Endothelial cell of umbilical vein (primary cell): Measurements from ENCODE around the gene UBA5. TPM values are rescaled to one million over a fixed set of nuclear protein-coding genes. Genes with fewer than 3 reads are reported as not detected.

ENCODE experiments used
- BruUV-seq: library from RNA; stranded (reverse); fragments of 400-500 nt; replicated peaks from 2 replicates; lab custom pipeline; 2021; lab: Mats Ljungman, UMichigan
- CTCF ChIA-PET: fragments of 300-600, 350-600 bp; sonication (Branson Sonifier 250); formaldehyde crosslinking; loops from one replicate; lab custom pipeline; 2021; ENCODE audit warnings: antibody characterized with exemption, inconsistent platforms; lab: Charles Lee
- POLR2A ChIA-PET: fragments of 300-600, 350-600 bp; sonication (Branson Sonifier 250); formaldehyde crosslinking; loops from one replicate; lab custom pipeline; 2021; ENCODE audit warnings: antibody characterized with exemption, inconsistent platforms; lab: Charles Lee
- DNase-seq: peaks from one replicate; pipeline ENCODE4 v3.0.0-alpha.2; 2011; ENCODE audit warnings: low read depth, low spot score
- FAIRE-seq: peaks from 2 replicates; lab custom pipeline; 2011; peaks lifted over from hg19 to GRCh38; lab: Jason Lieb, UNC
- H2AFZ ChIP-seq: 2 replicates; pipeline ENCODE4 v1.6.0; 2012; ENCODE audit warnings: low read depth, low read length, control low read depth, inconsistent platforms
- H3K27ac ChIP-seq: 2 replicates; pipeline ENCODE4 v1.5.1; 2011; ENCODE audit warnings: low read depth, mild to moderate bottlenecking, control low read depth, low read length, moderate library complexity; ENCODE audit not compliant: insufficient read depth
- H3K27me3 ChIP-seq, 2 experiments: 2 replicates each; pipeline versions ENCODE4 v1.6.0 to v1.6.1; 2011; ENCODE audit warnings: low read length in 2 of 2, mixed read lengths in 1 of 2; ENCODE audit not compliant: control insufficient read depth in 2 of 2, insufficient read depth in 2 of 2
- H3K36me3 ChIP-seq, 2 experiments: 2 replicates in 1 of 2; 3 replicates in 1 of 2; pipeline ENCODE4 v1.5.1; 2011; ENCODE audit warnings: low read length in 2 of 2, mild to moderate bottlenecking in 1 of 2, moderate library complexity in 1 of 2; ENCODE audit not compliant: control insufficient read depth in 2 of 2, insufficient read depth in 2 of 2; ENCODE audit errors: extremely low read depth in 1 of 2
- H3K4me1 ChIP-seq: 3 replicates; pipeline ENCODE4 v1.5.1; 2011; ENCODE audit warnings: mild to moderate bottlenecking, low read length; ENCODE audit not compliant: control insufficient read depth, insufficient read depth; ENCODE audit errors: extremely low read depth
- H3K4me2 ChIP-seq: 2 replicates; pipeline ENCODE4 v1.6.1; 2011; ENCODE audit warnings: low read length, control low read depth, mixed read lengths; ENCODE audit not compliant: insufficient read depth
- H3K4me3 ChIP-seq, 3 experiments: fragments of 200-600 bp in 1 of 3; sonication (generic), shearing (Covaris generic) in 1 of 3; replicated peaks in 1 of 3; 2 replicates each; pipeline ENCODE4 v1.5.1; 2011 to 2016; ENCODE audit warnings: control low read depth in 3 of 3, low read length in 3 of 3, mild to moderate bottlenecking in 2 of 3, inconsistent platforms in 1 of 3, low read depth in 1 of 3, moderate library complexity in 1 of 3; ENCODE audit not compliant: insufficient read depth in 1 of 3
- H3K79me2 ChIP-seq: 2 replicates; pipeline ENCODE4 v1.6.0; 2012; ENCODE audit warnings: low read length, inconsistent platforms; ENCODE audit not compliant: control insufficient read depth, insufficient read depth
- H3K9ac ChIP-seq: replicated peaks from 2 replicates; pipeline ENCODE3; 2011; ENCODE audit warnings: low read length, control low read depth; ENCODE audit not compliant: insufficient read depth; ENCODE audit errors: extremely low read depth
- H3K9me1 ChIP-seq: replicated peaks from 3 replicates; pipeline ENCODE4 v1.6.0; 2011; ENCODE audit warnings: mild to moderate bottlenecking, low read length; ENCODE audit not compliant: control insufficient read depth, insufficient read depth; ENCODE audit errors: extremely low read depth
- H3K9me3 ChIP-seq: replicated peaks from 2 replicates; pipeline ENCODE4 v1.5.1; 2012; ENCODE audit warnings: low read length, inconsistent platforms; ENCODE audit not compliant: control insufficient read depth, insufficient read depth
- H4K20me1 ChIP-seq: replicated peaks from 2 replicates; pipeline ENCODE3; 2011; ENCODE audit warnings: mild to moderate bottlenecking, low read length; ENCODE audit not compliant: control insufficient read depth, insufficient read depth; ENCODE audit errors: extremely low read depth
- CTCF ChIP-seq, 2 donors: IDR thresholded peaks; 1 replicate in 1 of 2; 2 replicates in 1 of 2; pipeline ENCODE4 v1.5.1; 2011; ENCODE audit warnings: low read length in 2 of 2, mild to moderate bottlenecking in 2 of 2, moderate library complexity in 2 of 2, control low read depth in 1 of 2, inconsistent platforms in 1 of 2, low read depth in 1 of 2; ENCODE audit not compliant: insufficient read depth in 1 of 2; ENCODE audit errors: extremely low read depth in 1 of 2
- EZH2 ChIP-seq: IDR thresholded peaks from 2 replicates; pipeline ENCODE4 v1.6.1; 2012; ENCODE audit warnings: borderline replicate concordance, low read depth, mild to moderate bottlenecking, moderate library complexity, low read length, inconsistent platforms; ENCODE audit not compliant: severe bottlenecking
- FOS ChIP-seq: IDR thresholded peaks from 2 replicates; pipeline ENCODE4 v1.6.1; 2011; ENCODE audit warnings: mild to moderate bottlenecking, low read length, moderate library complexity, borderline replicate concordance; ENCODE audit not compliant: insufficient read depth
- GATA2 ChIP-seq: IDR thresholded peaks from 2 replicates; pipeline ENCODE4 v1.7.0; 2011; ENCODE audit warnings: low read depth, mild to moderate bottlenecking, moderate library complexity, mixed read lengths, low read length; ENCODE audit not compliant: insufficient read length, insufficient read depth
- JUN ChIP-seq: IDR thresholded peaks from 2 replicates; pipeline ENCODE4 v1.6.1; 2011; ENCODE audit warnings: borderline replicate concordance, low read depth; ENCODE audit not compliant: insufficient read length, insufficient read depth
- MAX ChIP-seq: IDR thresholded peaks from 2 replicates; pipeline ENCODE4 v1.6.1; 2011; ENCODE audit not compliant: insufficient read depth, insufficient read length
- MYC ChIP-seq: IDR thresholded peaks from one replicate; pipeline ENCODE4 v1.6.1; 2011; ENCODE audit warnings: mild to moderate bottlenecking, low read depth, low read length
- POLR2A ChIP-seq: IDR thresholded peaks from 2 replicates; pipeline ENCODE4 v1.6.1; 2012; ENCODE audit warnings: low read depth, mild to moderate bottlenecking, control low read depth, low read length
- POLR2AphosphoS5 ChIP-seq: IDR thresholded peaks from 2 replicates; pipeline ENCODE4 v1.6.1; 2012; ENCODE audit warnings: low read depth, mild to moderate bottlenecking, control low read depth, low read length, moderate library complexity; ENCODE audit not compliant: insufficient read depth
- dilution Hi-C: fragments of 300-500 bp; cut with MboI; formaldehyde crosslinking; loops from one replicate; pipeline ENCODE4 v1.15.0; 2019; ENCODE audit warnings: low sequenced_read_pairs; ENCODE audit not compliant: extremely low pct_ligation_motif_present
- intact Hi-C: fragments of 100-400 bp; cut with micrococcal nuclease; formaldehyde crosslinking; loops from one replicate; pipeline ENCODE4 v1.10.0; 2022
- polyA plus RNA-seq, 4 experiments: library from polyadenylated mRNA; depleted of rRNA in 3 of 4; stranded (reverse) in 3 of 4; unstranded in 1 of 4; fragments of >200 nt; gene quantifications; 2 replicates each; pipeline versions ENCODE4 v1.2.1 to v1.2.3, GENCODE V29; 2011 to 2012; ENCODE audit warnings: missing spikeins in 1 of 4
- total RNA-seq: library from RNA; stranded (reverse); gene quantifications from 2 replicates; pipeline ENCODE4 v1.2.3, GENCODE V29; 2021

UBA5 gene
- total and polyA plus RNA-seq, 2 donors (not counting 3 experiments of a cell fraction or from before 2014, with no cell fraction given) = 19.7 to 38.1 TPM

DNA sequence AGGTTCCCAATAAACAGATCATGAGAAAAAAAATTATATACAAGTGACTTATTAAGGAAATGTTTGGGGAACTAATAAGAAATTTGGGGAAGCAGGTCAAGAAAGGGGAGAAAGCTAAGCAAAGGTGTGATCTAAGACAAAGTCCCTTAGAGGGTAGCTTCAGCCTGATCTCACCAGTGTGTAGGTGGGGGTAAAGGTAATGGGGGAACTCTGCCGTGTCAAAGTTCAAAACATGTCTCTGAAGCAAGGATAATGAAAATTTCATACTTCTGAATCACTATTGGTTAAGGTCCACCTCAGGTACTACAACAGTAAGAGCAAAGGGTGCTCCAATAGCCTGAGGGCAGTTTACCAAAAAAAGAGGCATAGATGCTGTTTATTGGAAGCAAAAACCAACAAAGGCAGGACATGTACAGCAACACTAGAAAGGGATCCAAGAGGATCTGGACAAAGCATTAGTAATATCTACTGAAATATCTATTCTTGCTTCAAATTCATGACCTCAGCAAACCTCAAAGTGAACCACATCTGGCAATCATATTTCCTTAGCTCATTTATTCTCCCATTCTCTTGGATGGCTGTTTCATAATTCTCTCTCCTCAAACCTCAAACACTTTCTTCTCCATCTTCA lies 7.4 kb upstream of the UBA5 start:
- CTCF ChIA-PET = interaction anchor here (0.6 to 3.0 kb wide), 5 partner anchors 8 to 132 kb away, joined by 3 to 9 read pairs (median 3); no protein-coding TSS in a partner anchor
- no peak for TF ChIP-seq MYC
- no peak for TF ChIP-seq GATA2
- no peak for TF ChIP-seq JUN
- no peak for TF ChIP-seq CTCF (IDR thresholded peaks at IDR 0.05; ENCODE audit: extremely low read depth in 1 of 2, insufficient read depth in 1 of 2, low read depth in 1 of 2, low read length in 2 of 2)
- no peak for TF ChIP-seq MAX
- TF ChIP-seq POLR2A = no peak
- no peak for TF ChIP-seq EZH2
- no peak for TF ChIP-seq POLR2AphosphoS5
- TF ChIP-seq FOS = no peak
- Histone ChIP-seq H3K4me1 (peaks cover 7% of the 10 kb centered on the region), H3K9ac (no peak overlapping the region), H3K27ac (no peak overlapping the region), H3K36me3 (no peaks in the 10 kb centered on the region), H3K4me2 (no peak overlapping the region), H3K79me2 (no peaks in the 10 kb centered on the region), H3K27me3 (no peaks in the 10 kb centered on the region), H2AFZ (no peak overlapping the region), H4K20me1 (no peaks in the 10 kb centered on the region), H3K4me3 (no peak overlapping the region), H3K9me1 (no peaks in the 10 kb centered on the region), H3K9me3 (no peaks in the 10 kb centered on the region)
- BruUV-seq = no TSS peak
- DNase-seq (no peak), FAIRE-seq (no peak)
- POLR2A ChIA-PET = no interaction called here
- dilution Hi-C loops = no loop called here
- intact Hi-C loops = no loop called here
